HL-60 (cell line): ENCODE data around the gene MYRIP.

Experiments used
- GABPA ChIP-seq: IDR thresholded peaks from 2 replicates; pipeline ENCODE4 v1.6.1; 2012; ENCODE audit warnings: low read depth
- POLR2AphosphoS5 ChIP-seq: IDR thresholded peaks from 2 replicates; pipeline ENCODE4 v1.6.1; 2012; ENCODE audit warnings: low read depth
- SPI1 ChIP-seq: IDR thresholded peaks from 2 replicates; pipeline ENCODE4 v1.6.1; 2012; ENCODE audit warnings: low read depth, mild to moderate bottlenecking, borderline replicate concordance
- TF ChIP-seq, protein P1 (sequence below): IDR thresholded peaks from one replicate; pipeline ENCODE4 v1.5.1; 2011; ENCODE audit warnings: low read length, control low read depth, inconsistent platforms; ENCODE audit not compliant: insufficient read depth
- TF ChIP-seq, protein P2 (sequence below): IDR thresholded peaks from 2 replicates; pipeline ENCODE4 v1.6.1; 2012; ENCODE audit warnings: low read depth; ENCODE audit not compliant: insufficient replicate concordance

DNA sequence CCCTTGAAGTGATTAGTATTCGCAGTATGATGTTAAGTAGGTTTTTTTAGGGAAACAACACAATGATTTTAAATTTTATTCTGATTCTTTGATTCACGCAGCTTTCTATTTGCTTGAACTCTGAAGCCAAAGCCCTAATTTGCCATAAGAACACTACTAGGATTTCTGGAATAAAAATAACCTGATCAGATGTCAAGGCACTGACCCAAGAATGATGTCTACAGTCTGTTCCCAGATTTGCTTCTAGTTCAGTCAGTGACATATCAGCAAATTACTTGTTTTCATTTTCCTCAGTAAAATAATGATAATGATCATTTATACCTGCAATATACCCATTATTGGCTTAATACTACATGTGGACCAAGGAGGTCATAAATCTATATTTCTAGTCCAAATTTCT lies 320.6 kb downstream of the MYRIP start:
- TF ChIP-seq, protein P1, sequence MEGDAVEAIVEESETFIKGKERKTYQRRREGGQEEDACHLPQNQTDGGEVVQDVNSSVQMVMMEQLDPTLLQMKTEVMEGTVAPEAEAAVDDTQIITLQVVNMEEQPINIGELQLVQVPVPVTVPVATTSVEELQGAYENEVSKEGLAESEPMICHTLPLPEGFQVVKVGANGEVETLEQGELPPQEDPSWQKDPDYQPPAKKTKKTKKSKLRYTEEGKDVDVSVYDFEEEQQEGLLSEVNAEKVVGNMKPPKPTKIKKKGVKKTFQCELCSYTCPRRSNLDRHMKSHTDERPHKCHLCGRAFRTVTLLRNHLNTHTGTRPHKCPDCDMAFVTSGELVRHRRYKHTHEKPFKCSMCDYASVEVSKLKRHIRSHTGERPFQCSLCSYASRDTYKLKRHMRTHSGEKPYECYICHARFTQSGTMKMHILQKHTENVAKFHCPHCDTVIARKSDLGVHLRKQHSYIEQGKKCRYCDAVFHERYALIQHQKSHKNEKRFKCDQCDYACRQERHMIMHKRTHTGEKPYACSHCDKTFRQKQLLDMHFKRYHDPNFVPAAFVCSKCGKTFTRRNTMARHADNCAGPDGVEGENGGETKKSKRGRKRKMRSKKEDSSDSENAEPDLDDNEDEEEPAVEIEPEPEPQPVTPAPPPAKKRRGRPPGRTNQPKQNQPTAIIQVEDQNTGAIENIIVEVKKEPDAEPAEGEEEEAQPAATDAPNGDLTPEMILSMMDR = no peak
- TF ChIP-seq GABPA (no peak), SPI1 (no peak), POLR2AphosphoS5 (no peak)
- TF ChIP-seq, protein P2, sequence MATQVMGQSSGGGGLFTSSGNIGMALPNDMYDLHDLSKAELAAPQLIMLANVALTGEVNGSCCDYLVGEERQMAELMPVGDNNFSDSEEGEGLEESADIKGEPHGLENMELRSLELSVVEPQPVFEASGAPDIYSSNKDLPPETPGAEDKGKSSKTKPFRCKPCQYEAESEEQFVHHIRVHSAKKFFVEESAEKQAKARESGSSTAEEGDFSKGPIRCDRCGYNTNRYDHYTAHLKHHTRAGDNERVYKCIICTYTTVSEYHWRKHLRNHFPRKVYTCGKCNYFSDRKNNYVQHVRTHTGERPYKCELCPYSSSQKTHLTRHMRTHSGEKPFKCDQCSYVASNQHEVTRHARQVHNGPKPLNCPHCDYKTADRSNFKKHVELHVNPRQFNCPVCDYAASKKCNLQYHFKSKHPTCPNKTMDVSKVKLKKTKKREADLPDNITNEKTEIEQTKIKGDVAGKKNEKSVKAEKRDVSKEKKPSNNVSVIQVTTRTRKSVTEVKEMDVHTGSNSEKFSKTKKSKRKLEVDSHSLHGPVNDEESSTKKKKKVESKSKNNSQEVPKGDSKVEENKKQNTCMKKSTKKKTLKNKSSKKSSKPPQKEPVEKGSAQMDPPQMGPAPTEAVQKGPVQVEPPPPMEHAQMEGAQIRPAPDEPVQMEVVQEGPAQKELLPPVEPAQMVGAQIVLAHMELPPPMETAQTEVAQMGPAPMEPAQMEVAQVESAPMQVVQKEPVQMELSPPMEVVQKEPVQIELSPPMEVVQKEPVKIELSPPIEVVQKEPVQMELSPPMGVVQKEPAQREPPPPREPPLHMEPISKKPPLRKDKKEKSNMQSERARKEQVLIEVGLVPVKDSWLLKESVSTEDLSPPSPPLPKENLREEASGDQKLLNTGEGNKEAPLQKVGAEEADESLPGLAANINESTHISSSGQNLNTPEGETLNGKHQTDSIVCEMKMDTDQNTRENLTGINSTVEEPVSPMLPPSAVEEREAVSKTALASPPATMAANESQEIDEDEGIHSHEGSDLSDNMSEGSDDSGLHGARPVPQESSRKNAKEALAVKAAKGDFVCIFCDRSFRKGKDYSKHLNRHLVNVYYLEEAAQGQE = no peak
